ENCODE results near the gene SPINK5. TPM values are rescaled to one million over a fixed set of nuclear protein-coding genes. Genes with fewer than 3 reads are reported as not detected.

Gene SPINK5, protein sequence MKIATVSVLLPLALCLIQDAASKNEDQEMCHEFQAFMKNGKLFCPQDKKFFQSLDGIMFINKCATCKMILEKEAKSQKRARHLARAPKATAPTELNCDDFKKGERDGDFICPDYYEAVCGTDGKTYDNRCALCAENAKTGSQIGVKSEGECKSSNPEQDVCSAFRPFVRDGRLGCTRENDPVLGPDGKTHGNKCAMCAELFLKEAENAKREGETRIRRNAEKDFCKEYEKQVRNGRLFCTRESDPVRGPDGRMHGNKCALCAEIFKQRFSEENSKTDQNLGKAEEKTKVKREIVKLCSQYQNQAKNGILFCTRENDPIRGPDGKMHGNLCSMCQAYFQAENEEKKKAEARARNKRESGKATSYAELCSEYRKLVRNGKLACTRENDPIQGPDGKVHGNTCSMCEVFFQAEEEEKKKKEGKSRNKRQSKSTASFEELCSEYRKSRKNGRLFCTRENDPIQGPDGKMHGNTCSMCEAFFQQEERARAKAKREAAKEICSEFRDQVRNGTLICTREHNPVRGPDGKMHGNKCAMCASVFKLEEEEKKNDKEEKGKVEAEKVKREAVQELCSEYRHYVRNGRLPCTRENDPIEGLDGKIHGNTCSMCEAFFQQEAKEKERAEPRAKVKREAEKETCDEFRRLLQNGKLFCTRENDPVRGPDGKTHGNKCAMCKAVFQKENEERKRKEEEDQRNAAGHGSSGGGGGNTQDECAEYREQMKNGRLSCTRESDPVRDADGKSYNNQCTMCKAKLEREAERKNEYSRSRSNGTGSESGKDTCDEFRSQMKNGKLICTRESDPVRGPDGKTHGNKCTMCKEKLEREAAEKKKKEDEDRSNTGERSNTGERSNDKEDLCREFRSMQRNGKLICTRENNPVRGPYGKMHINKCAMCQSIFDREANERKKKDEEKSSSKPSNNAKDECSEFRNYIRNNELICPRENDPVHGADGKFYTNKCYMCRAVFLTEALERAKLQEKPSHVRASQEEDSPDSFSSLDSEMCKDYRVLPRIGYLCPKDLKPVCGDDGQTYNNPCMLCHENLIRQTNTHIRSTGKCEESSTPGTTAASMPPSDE
- total RNA-seq (2022) = 2.5 and 3.1 TPM in 2 replicates
- Bru-seq, nascent RNA = percentile 46 among the genes with signal in this experiment
- BruChase-seq, experiment 1, labeled RNA remaining after a 6-hour chase = percentile 36 among the genes with signal in this experiment
- BruChase-seq, experiment 2, labeled RNA remaining after a 2-hour chase = percentile 26 among the genes with signal in this experiment
- long read RNA-seq, partial matches to known transcripts = 5 of 7 reads
- long read RNA-seq, other reads (novel, unspliced or antisense) = 2 of 7 reads

DNA sequence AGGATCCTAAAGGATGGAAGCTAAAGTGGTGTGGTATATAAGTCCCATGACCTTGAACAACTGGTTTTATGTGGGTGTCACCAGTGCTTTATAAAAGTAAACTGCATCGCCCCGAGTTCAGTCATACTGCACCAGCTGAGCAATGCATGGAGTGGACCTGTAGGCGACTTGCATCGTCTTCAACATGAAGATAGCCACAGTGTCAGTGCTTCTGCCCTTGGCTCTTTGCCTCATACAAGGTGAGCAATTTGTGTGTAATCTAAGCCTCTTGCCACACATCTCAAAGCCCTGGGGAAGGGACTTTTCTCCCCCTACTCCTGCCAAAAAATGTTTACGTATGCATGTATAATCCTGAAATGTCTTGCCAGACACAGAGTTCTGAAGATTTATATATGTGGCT, at the start of gene SPINK5:
TSS of gene SPINK5 (plus strand) at position 120 of the 400 bp plus-strand sequence. CDS start at position 185, 65 bp downstream.
- H3K4me1 Mint-ChIP-seq (ENCODE audit: low read depth, unreplicated experiment) = no peaks in the 10 kb centered on the region
- H3K36me3 Mint-ChIP-seq (ENCODE audit: insufficient read depth, unreplicated experiment) = no peaks in the 10 kb centered on the region
- no peaks in the 10 kb centered on the region for H3K27me3 Mint-ChIP-seq (ENCODE audit: unreplicated experiment)
- DNase-seq = no peak
- H3K4me3 Mint-ChIP-seq (ENCODE audit: low read depth, unreplicated experiment) = no peak within 1 kb of the TSS
- H3K9me3 Mint-ChIP-seq (ENCODE audit: low read depth, unreplicated experiment) = no peaks in the 10 kb centered on the region
- H3K27ac Mint-ChIP-seq (ENCODE audit: unreplicated experiment) = no peak within 1 kb of the TSS
- CTCF ChIA-PET = no interaction called here
- intact Hi-C loops (cut with micrococcal nuclease; ENCODE audit: unreplicated experiment) = no loop called here
- TF ChIP-seq, protein P1, sequence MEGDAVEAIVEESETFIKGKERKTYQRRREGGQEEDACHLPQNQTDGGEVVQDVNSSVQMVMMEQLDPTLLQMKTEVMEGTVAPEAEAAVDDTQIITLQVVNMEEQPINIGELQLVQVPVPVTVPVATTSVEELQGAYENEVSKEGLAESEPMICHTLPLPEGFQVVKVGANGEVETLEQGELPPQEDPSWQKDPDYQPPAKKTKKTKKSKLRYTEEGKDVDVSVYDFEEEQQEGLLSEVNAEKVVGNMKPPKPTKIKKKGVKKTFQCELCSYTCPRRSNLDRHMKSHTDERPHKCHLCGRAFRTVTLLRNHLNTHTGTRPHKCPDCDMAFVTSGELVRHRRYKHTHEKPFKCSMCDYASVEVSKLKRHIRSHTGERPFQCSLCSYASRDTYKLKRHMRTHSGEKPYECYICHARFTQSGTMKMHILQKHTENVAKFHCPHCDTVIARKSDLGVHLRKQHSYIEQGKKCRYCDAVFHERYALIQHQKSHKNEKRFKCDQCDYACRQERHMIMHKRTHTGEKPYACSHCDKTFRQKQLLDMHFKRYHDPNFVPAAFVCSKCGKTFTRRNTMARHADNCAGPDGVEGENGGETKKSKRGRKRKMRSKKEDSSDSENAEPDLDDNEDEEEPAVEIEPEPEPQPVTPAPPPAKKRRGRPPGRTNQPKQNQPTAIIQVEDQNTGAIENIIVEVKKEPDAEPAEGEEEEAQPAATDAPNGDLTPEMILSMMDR (IDR thresholded peaks at IDR 0.05; ENCODE audit: unreplicated experiment) = no peak
- no TSS peak for BruUV-seq (replicated peaks)

DNA sequence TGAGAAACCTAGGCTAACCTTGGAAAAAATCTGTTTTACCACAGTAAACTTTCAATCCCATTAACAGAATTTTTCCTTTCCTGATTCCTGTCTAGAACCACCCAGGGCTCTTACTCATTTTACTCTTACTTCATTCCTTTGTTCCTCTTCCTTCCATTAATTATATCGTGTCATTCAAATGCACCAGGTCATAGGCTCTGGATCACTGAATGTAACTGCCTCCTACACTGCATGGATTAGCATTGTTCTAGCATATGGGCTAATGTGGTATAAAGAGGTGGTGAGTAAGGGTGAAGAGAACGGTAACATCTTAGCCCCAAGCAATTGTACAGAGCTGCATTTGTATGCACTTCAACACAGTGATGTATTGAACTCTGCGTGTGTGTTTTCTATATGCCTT, 49.5 kb upstream of the SPINK5 start:
- Mint-ChIP-seq H3K4me3 (ENCODE audit: low read depth, unreplicated experiment) (no peak overlapping the region), H3K27me3 (ENCODE audit: unreplicated experiment) (no peaks in the 10 kb centered on the region), H3K36me3 (ENCODE audit: insufficient read depth, unreplicated experiment) (no peaks in the 10 kb centered on the region), H3K4me1 (ENCODE audit: low read depth, unreplicated experiment) (peaks cover 31% of the 10 kb centered on the region), H3K27ac (ENCODE audit: unreplicated experiment) (no peak overlapping the region), H3K9me3 (ENCODE audit: low read depth, unreplicated experiment) (peaks cover 3% of the 10 kb centered on the region)
- TF ChIP-seq, protein P1 (IDR thresholded peaks at IDR 0.05; ENCODE audit: unreplicated experiment) = no peak
- intact Hi-C loops (cut with micrococcal nuclease; ENCODE audit: unreplicated experiment) = loop anchor here (5.0 kb wide), 1 partner anchor 78 kb away; no protein-coding TSS in a partner anchor
- CTCF ChIA-PET = no interaction called here
- BruUV-seq (replicated peaks) = no TSS peak
- no peak for DNase-seq

- no peak for DNase-seq
- TF ChIP-seq, protein P1 (IDR thresholded peaks at IDR 0.05; ENCODE audit: unreplicated experiment) = no peak
- Mint-ChIP-seq H3K36me3 (ENCODE audit: insufficient read depth, unreplicated experiment) (no peaks in the 10 kb centered on the region), H3K9me3 (ENCODE audit: low read depth, unreplicated experiment) (peaks cover 3% of the 10 kb centered on the region), H3K27ac (ENCODE audit: unreplicated experiment) (peak overlapping the region; percentile 7), H3K4me3 (ENCODE audit: low read depth, unreplicated experiment) (peak overlapping the region; percentile 1), H3K4me1 (ENCODE audit: low read depth, unreplicated experiment) (peaks cover 15% of the 10 kb centered on the region), H3K27me3 (ENCODE audit: unreplicated experiment) (no peaks in the 10 kb centered on the region)
- BruUV-seq (replicated peaks) = no TSS peak
- intact Hi-C loops (cut with micrococcal nuclease; ENCODE audit: unreplicated experiment) = no loop called here
- CTCF ChIA-PET = interaction anchor here (0.6 to 1.2 kb wide), 3 partner anchors 8 to 125 kb away, joined by 3 to 5 read pairs (median 3); no protein-coding TSS in a partner anchor
Observed at GRCh38 chr5:148020257-148020988, 43.4 kb upstream of the SPINK5 start.
